ENCODE results near the gene SLC6A12.

DNA sequence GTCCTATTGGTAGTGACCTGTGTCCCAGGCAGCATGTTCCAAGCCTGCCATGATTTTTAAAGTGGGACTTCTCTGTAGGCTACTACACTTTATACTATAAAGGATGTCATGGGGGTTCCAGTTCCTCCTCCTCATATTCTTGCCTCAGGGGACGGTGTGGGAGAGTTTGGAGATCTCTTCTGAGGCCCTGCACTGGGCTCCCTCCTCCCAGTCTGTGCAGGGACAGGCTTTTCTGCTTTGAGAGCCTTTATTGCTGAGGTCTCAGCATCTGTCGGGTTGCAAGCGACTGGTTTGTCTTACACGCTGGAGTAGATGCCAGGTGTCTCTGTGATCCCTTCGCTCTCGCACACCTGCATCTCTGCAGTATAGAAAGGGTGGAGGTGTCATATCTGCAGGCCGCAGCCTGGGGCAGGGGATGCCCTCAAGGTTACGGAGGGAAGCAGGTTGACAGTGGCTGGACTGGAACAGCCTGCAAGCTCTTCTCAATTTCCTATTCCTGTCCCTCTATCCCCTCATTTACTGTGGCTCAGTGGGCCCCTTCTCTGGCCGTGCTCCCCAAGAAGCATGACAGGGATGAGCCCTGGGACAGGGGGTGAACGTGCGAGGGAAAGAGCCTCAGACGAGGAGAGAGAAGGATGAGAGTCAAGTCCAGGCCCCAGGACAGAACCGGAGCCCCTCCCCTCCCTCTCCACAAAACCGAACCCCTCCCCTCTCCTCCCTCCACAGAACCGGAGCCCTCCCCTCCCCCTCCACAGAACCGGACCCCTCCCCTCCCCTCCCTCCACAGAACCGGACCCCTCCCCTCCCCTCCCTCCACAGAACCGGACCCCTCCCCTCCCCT lies 51.3 kb downstream of the SLC6A12 start:
- TF ChIP-seq, protein P1, sequence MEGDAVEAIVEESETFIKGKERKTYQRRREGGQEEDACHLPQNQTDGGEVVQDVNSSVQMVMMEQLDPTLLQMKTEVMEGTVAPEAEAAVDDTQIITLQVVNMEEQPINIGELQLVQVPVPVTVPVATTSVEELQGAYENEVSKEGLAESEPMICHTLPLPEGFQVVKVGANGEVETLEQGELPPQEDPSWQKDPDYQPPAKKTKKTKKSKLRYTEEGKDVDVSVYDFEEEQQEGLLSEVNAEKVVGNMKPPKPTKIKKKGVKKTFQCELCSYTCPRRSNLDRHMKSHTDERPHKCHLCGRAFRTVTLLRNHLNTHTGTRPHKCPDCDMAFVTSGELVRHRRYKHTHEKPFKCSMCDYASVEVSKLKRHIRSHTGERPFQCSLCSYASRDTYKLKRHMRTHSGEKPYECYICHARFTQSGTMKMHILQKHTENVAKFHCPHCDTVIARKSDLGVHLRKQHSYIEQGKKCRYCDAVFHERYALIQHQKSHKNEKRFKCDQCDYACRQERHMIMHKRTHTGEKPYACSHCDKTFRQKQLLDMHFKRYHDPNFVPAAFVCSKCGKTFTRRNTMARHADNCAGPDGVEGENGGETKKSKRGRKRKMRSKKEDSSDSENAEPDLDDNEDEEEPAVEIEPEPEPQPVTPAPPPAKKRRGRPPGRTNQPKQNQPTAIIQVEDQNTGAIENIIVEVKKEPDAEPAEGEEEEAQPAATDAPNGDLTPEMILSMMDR (IDR thresholded peaks at IDR 0.05 in 8 of 11, conservative IDR thresholded peaks at IDR 0.05 in 3 of 11), result no peak
- TF ChIP-seq POLR2A (IDR thresholded peaks at IDR 0.05), result no peak

All from spleen (tissue), 7 donors.